WTC11 (cell line): ENCODE data around the gene CTTN. TPM values are rescaled to one million over a fixed set of nuclear protein-coding genes. Genes with fewer than 3 reads are reported as not detected.
A peak's percentile ranks its signal among the peaks of the same experiment; 100 is the strongest.

ENCODE experiments used
- ATAC-seq: fragments of 200-7000 bp; cut with Tn5 transposase; 2 replicates; pipeline ENCODE4 v1.10.0; 2021; ENCODE audit warnings: mild to moderate bottlenecking, moderate library complexity
- CTCF ChIA-PET: fragments of 300-600 bp; sonication (Branson Sonifier 250); formaldehyde crosslinking; loops from one replicate; lab custom pipeline; 2021; ENCODE audit warnings: antibody characterized with exemption; lab: Charles Lee
- POLR2A ChIA-PET: fragments of 350-600 bp; sonication (Branson Sonifier 250); formaldehyde crosslinking; loops from one replicate; lab custom pipeline; 2021; ENCODE audit warnings: antibody characterized with exemption; lab: Charles Lee
- DNase-seq: peaks from one replicate; pipeline ENCODE4 v3.0.0; 2021; ENCODE audit warnings: low spot score
- H3K27ac Mint-ChIP-seq: 2 replicates; pipeline ENCODE4 v1.8.0; 2021; ENCODE audit warnings: mixed read lengths
- H3K27me3 Mint-ChIP-seq: 2 replicates; pipeline ENCODE4 v1.8.0; 2021; ENCODE audit warnings: low read depth, mild to moderate bottlenecking, moderate library complexity, mixed read lengths
- H3K36me3 Mint-ChIP-seq: 2 replicates; pipeline ENCODE4 v1.8.0; 2021; ENCODE audit warnings: mixed read lengths
- H3K4me1 Mint-ChIP-seq: 2 replicates; pipeline ENCODE4 v1.8.0; 2022; ENCODE audit warnings: mixed read lengths
- H3K4me3 Mint-ChIP-seq: 2 replicates; pipeline ENCODE4 v1.8.0; 2021; ENCODE audit warnings: mild to moderate bottlenecking, moderate library complexity, mixed read lengths
- H3K9me3 Mint-ChIP-seq: 2 replicates; pipeline ENCODE4 v1.8.0; 2021; ENCODE audit warnings: mixed read lengths
- ARID4B ChIP-seq: sonication (generic); formaldehyde crosslinking; IDR thresholded peaks from 2 replicates; pipeline ENCODE4 v1.8.0; 2023; ENCODE audit warnings: missing genetic modification reagents, mild to moderate bottlenecking, borderline replicate concordance
- FOXJ3 ChIP-seq: sonication (generic); formaldehyde crosslinking; IDR thresholded peaks from 2 replicates; pipeline ENCODE4 v1.9.0; 2021; ENCODE audit warnings: missing genetic modification reagents, mild to moderate bottlenecking, borderline replicate concordance
- FOXK1 ChIP-seq: sonication (generic); formaldehyde crosslinking; IDR thresholded peaks from 2 replicates; pipeline ENCODE4 v1.8.0; 2022; ENCODE audit warnings: mild to moderate bottlenecking, moderate library complexity, missing genetic modification reagents
- FOXP4 ChIP-seq: sonication (generic); formaldehyde crosslinking; IDR thresholded peaks from 2 replicates; pipeline ENCODE4 v1.8.0; 2022; ENCODE audit warnings: mild to moderate bottlenecking, missing genetic modification reagents
- GTF2I ChIP-seq: fragments of 250-450 bp; sonication (Bioruptor Pico); conservative IDR thresholded peaks from 2 replicates; pipeline ENCODE4 v1.4.0; 2021; ENCODE audit warnings: mild to moderate bottlenecking
- JUN ChIP-seq: sonication (generic); formaldehyde crosslinking; IDR thresholded peaks from 2 replicates; pipeline ENCODE4 v1.8.0; 2023; ENCODE audit warnings: mild to moderate bottlenecking, missing genetic modification reagents
- NFATC4 ChIP-seq: fragments of 250-450 bp; sonication (Bioruptor Pico); IDR thresholded peaks from 2 replicates; pipeline ENCODE4 v1.9.0; 2021; ENCODE audit warnings: mild to moderate bottlenecking
- SMAD4 ChIP-seq: sonication (generic); formaldehyde crosslinking; IDR thresholded peaks from 2 replicates; pipeline ENCODE4 v1.8.0; 2022; ENCODE audit warnings: mild to moderate bottlenecking, missing genetic modification reagents
- SOX15 ChIP-seq: fragments of 250-450 bp; sonication (Bioruptor Pico); IDR thresholded peaks from 2 replicates; pipeline ENCODE4 v1.9.0; 2021; ENCODE audit warnings: mild to moderate bottlenecking
- STAT6 ChIP-seq: sonication (generic); formaldehyde crosslinking; conservative IDR thresholded peaks from 2 replicates; pipeline ENCODE4 v1.8.1; 2023; ENCODE audit warnings: mild to moderate bottlenecking, low read depth, missing genetic modification reagents, moderate library complexity
- TCF7 ChIP-seq: sonication (generic); formaldehyde crosslinking; IDR thresholded peaks from 2 replicates; pipeline ENCODE4 v1.8.0; 2022; ENCODE audit warnings: mild to moderate bottlenecking, low read depth, missing genetic modification reagents, moderate library complexity
- TP53 ChIP-seq: sonication (generic); formaldehyde crosslinking; IDR thresholded peaks from 2 replicates; pipeline ENCODE4 v1.8.1; 2023; ENCODE audit warnings: mild to moderate bottlenecking, missing genetic modification reagents
- ZNF281 ChIP-seq: sonication (generic); formaldehyde crosslinking; IDR thresholded peaks from 2 replicates; pipeline ENCODE4 v1.8.0; 2023; ENCODE audit warnings: mild to moderate bottlenecking, missing genetic modification reagents
- ZNF396 ChIP-seq: fragments of 250-450 bp; sonication (Bioruptor Pico); IDR thresholded peaks from 2 replicates; pipeline ENCODE4 v1.8.0; 2021; ENCODE audit warnings: mild to moderate bottlenecking, moderate library complexity, borderline replicate concordance
- total RNA-seq: library from RNA; stranded (reverse); gene quantifications from 3 replicates; pipeline ENCODE4 v1.2.3, GENCODE V29; 2021
- TF ChIP-seq, protein P1 (sequence below): sonication (generic); formaldehyde crosslinking; IDR thresholded peaks from 2 replicates; pipeline ENCODE4 v1.8.1; 2023; ENCODE audit warnings: mild to moderate bottlenecking, moderate library complexity, missing genetic modification reagents
- TF ChIP-seq, protein P2 (sequence below): sonication (generic); formaldehyde crosslinking; IDR thresholded peaks from 2 replicates; pipeline ENCODE4 v1.8.0; 2022; ENCODE audit warnings: missing genetic modification reagents
- TF ChIP-seq, protein P3 (sequence below): sonication (generic); formaldehyde crosslinking; IDR thresholded peaks from 2 replicates; pipeline ENCODE4 v1.8.1; 2022; ENCODE audit warnings: low read depth, missing genetic modification reagents, borderline replicate concordance

CTTN gene
- total RNA-seq, 1 experiment from 2014 or later = 281 TPM

DNA sequence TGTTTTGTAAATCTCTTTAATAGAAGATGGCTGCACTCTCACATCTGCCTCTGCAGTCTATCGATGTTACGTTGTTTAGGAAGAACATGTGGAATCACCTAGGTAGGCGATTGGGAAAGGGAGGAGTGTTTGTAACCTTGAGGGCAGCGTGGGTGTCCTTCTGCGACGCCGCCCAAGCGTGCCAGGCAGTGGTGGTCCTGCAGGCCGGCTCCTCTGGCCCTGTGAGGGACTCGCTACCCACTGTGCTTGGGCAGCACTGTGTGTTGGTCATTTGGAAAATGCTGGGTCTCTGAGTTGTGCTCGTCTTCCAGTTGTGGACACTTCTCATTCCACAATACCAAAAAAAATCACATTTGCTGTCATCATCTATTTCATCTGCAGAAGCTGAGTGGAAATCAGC lies 29.1 kb downstream of the CTTN start:
- H3K27me3 Mint-ChIP-seq = no peaks in the 10 kb centered on the region

More for the DNA sequence above, 29.1 kb downstream of the CTTN start:
- TF ChIP-seq, protein P1, sequence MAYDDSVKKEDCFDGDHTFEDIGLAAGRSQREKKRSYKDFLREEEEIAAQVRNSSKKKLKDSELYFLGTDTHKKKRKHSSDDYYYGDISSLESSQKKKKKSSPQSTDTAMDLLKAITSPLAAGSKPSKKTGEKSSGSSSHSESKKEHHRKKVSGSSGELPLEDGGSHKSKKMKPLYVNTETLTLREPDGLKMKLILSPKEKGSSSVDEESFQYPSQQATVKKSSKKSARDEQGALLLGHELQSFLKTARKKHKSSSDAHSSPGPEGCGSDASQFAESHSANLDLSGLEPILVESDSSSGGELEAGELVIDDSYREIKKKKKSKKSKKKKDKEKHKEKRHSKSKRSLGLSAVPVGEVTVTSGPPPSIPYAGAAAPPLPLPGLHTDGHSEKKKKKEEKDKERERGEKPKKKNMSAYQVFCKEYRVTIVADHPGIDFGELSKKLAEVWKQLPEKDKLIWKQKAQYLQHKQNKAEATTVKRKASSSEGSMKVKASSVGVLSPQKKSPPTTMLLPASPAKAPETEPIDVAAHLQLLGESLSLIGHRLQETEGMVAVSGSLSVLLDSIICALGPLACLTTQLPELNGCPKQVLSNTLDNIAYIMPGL = no peak
- TF ChIP-seq TP53 (CRISPR knock-in tag) (no peak), ZNF396 (CRISPR knock-in tag) (no peak), FOXJ3 (no peak), TCF7 (CRISPR knock-in tag) (no peak), ZNF281 (no peak), ARID4B (CRISPR knock-in tag) (no peak), STAT6 (no peak), NFATC4 (no peak), SOX15 (no peak), GTF2I (CRISPR knock-in tag) (no peak), JUN (CRISPR knock-in tag) (no peak), FOXK1 (CRISPR knock-in tag) (no peak), SMAD4 (no peak), FOXP4 (CRISPR knock-in tag) (no peak)
- TF ChIP-seq, protein P2, sequence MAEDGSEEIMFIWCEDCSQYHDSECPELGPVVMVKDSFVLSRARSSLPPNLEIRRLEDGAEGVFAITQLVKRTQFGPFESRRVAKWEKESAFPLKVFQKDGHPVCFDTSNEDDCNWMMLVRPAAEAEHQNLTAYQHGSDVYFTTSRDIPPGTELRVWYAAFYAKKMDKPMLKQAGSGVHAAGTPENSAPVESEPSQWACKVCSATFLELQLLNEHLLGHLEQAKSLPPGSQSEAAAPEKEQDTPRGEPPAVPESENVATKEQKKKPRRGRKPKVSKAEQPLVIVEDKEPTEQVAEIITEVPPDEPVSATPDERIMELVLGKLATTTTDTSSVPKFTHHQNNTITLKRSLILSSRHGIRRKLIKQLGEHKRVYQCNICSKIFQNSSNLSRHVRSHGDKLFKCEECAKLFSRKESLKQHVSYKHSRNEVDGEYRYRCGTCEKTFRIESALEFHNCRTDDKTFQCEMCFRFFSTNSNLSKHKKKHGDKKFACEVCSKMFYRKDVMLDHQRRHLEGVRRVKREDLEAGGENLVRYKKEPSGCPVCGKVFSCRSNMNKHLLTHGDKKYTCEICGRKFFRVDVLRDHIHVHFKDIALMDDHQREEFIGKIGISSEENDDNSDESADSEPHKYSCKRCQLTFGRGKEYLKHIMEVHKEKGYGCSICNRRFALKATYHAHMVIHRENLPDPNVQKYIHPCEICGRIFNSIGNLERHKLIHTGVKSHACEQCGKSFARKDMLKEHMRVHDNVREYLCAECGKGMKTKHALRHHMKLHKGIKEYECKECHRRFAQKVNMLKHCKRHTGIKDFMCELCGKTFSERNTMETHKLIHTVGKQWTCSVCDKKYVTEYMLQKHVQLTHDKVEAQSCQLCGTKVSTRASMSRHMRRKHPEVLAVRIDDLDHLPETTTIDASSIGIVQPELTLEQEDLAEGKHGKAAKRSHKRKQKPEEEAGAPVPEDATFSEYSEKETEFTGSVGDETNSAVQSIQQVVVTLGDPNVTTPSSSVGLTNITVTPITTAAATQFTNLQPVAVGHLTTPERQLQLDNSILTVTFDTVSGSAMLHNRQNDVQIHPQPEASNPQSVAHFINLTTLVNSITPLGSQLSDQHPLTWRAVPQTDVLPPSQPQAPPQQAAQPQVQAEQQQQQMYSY (CRISPR knock-in tag) = no peak
- TF ChIP-seq, protein P3, sequence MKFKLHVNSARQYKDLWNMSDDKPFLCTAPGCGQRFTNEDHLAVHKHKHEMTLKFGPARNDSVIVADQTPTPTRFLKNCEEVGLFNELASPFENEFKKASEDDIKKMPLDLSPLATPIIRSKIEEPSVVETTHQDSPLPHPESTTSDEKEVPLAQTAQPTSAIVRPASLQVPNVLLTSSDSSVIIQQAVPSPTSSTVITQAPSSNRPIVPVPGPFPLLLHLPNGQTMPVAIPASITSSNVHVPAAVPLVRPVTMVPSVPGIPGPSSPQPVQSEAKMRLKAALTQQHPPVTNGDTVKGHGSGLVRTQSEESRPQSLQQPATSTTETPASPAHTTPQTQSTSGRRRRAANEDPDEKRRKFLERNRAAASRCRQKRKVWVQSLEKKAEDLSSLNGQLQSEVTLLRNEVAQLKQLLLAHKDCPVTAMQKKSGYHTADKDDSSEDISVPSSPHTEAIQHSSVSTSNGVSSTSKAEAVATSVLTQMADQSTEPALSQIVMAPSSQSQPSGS (CRISPR knock-in tag) = no peak
- POLR2A ChIA-PET = no interaction called here
- peak overlapping the region; percentile 46; the same call in 1 of the 2 replicates for H3K27ac Mint-ChIP-seq
- no peaks in the 10 kb centered on the region for H3K9me3 Mint-ChIP-seq
- H3K4me1 Mint-ChIP-seq = peaks cover 24% of the 10 kb centered on the region
- CTCF ChIA-PET = no interaction called here
- DNase-seq (no peak), ATAC-seq (no peak)
- no peak overlapping the region for H3K4me3 Mint-ChIP-seq
- peaks cover 70% of the 10 kb centered on the region for H3K36me3 Mint-ChIP-seq
